IPS-NIHi7 (cell line): Measurements from ENCODE around the gene CDPF1.
"Not testable (repeated sequence)": the region's sequence is repeated elsewhere in the genome, so short reads cannot be mapped to it uniquely, and the experiment has no call there.

Experiments used
- DNase-seq: peaks from one replicate; pipeline ENCODE4 v3.0.0; 2012; ENCODE audit warnings: mixed read lengths; ENCODE audit errors: extremely low spot score

The CDPF1 gene

GRCh38 chr22:46224898-46225290 is 25.2 kb downstream of the CDPF1 start:
- no peak for DNase-seq

DNA sequence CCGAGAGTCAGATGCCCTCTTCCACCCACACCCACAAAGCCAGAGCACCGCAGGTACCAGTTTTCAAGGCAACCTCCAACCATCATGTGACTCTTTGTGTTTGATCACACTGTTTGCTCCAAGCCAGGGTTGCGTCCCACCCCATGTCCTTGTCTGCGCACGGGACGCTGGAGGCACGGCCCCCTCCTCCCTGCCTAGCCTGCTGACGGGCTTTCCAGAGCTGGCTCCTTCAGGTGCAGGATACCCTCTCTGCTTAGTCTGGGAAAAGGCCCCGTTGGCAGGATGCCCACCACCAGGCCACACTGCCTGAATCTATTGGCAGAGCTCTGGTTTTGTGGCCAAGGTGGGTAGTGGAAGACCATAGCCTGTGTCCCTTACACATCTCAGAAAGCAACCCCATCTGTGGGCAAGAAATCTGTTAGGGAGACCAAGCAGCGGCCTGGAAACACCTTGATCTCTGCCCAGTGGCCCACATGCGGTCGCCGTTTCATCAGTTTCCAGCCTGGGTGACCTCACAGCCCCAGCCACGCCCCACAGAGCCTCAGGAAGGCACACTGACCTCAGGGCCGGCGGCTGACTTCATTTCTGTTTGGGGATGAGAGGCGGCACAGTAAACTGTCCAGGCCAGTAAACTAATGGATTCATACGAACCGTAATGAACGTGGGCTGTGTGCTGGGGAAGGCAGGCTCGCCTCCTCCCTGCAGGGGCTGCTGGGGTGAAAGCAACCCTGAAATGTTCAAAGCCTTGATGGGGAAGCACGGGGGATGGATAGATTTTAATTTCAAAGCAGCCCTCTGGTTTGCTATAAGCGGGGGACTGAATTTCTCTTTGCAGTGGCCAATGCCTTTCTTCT is 25.8 kb downstream of the CDPF1 start:
- no peak for DNase-seq

GRCh38 chr22:46220921-46221320 is 29.2 kb downstream of the CDPF1 start:
- DNase-seq: no peak

DNA sequence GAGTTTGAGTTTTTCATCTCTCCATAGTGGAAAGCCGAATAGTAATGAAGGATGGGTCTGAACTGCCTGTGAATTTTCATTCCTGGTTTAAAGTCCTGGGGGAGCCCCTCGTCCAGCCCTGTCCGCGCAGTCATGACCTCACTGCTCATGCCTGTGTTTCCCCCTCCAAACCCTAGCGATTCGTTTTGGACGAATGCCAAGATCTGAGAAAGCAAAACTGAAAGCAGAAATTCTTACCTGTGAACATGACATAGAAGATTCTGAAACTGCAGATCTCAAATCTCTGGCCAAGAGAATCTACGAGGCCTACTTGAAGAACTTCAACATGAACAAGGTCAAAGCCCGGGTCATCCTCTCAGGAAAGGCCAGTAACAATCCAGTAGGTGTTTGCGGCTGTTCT is 30.5 kb downstream of the CDPF1 start:
- DNase-seq: no peak

GRCh38 chr22:46214616-46215015 is 35.5 kb downstream of the CDPF1 start:
- DNase-seq: no peak

- no peak for DNase-seq
Measured at GRCh38 chr22:46214149-46214548, 35.9 kb downstream of the CDPF1 start.

- no peak for DNase-seq
Measured at GRCh38 chr22:46213052-46213451, 37.0 kb downstream of the CDPF1 start.

- no peak for DNase-seq
Measured at GRCh38 chr22:46212195-46212594, 37.9 kb downstream of the CDPF1 start.

DNA sequence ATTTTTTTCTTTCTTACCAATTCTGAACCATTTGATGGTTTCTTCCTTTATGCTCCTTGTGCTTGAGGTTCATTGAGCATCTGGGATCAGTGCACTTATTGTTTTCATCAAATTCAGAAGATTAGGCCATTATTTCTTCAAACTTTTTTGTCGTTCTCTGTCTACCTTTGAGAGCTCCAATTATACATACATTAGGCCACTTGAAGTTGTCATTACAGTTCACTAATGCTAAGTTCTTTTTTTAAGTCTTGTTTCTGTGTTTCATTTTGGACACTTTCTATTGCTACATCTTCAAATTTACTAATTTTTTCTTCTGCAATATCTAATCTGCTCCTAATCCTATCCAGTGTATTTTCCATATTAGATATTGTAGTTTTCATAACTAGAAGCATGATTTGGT is 40.8 kb downstream of the CDPF1 start:
- no peak for DNase-seq

DNA sequence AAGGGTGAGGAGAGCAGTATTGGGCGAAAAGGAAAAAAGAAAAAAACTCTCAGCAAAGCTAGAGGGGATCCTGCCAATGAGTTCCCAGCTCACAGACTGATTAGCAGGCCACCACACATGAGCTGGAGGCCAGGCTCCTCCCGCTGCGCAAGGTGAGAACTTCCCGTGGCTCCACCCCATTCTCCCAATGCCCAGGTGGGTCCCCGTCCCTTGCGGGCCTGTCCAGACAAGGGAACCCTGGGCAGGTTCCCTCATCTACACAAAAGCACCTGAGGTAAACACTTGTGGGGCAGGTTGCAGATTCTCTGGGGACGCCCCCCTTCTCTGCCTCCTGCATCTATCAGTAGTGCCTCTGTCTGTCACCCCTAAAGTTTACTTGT is 46.5 kb downstream of the CDPF1 start:
- no peak for DNase-seq

DNA sequence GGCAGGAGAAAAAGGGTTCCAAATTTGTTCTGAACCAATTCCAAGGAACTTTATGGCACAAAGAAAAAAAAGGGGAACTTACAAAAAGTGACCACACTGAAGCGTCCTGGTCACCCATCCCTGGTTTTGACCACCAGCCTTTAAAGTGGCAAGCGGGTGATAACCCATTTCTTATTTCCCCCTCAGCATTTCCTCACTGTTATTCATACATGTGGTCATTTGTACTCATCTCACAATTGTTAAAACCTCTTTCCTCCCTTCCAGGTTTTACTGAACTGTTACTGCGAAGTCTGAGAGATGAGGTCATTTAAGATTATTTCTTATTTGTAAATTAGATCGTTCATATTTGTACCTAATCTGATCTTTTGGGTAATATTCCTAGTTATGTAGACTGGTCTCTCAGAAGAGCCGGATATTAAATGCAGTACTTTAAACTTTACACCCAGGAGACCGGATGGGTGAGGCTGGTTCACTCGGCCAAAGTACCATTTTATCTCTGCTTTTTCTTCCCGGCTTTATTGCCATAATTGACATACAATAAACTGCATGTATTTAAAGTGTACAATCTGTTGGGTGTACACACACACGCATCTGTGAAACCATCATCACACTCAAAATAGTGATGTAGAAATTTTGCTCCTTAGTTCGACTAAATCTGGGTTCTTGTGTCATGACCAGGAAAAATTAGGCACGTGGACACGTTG is 47.0 kb downstream of the CDPF1 start:
- no peak for DNase-seq

GRCh38 chr22:46201059-46201757 is 48.9 kb downstream of the CDPF1 start:
- peak; percentile 82 for DNase-seq

- not testable (repeated sequence) for DNase-seq
Measured at GRCh38 chr22:46198806-46199205, 51.3 kb downstream of the CDPF1 start.

DNA sequence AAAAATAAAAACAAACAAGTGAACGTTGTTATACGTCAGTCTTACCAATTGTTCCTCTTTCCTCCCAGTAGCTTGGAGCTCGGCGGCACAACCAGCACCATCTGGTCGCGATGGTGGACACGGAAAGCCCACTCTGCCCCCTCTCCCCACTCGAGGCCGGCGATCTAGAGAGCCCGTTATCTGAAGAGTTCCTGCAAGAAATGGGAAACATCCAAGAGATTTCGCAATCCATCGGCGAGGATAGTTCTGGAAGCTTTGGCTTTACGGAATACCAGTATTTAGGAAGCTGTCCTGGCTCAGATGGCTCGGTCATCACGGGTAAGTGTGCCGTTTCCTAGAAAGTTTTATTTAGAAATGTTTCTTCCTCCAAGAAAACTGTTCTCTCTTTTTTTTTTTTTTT is 51.8 kb downstream of the CDPF1 start:
- no peak for DNase-seq

DNA sequence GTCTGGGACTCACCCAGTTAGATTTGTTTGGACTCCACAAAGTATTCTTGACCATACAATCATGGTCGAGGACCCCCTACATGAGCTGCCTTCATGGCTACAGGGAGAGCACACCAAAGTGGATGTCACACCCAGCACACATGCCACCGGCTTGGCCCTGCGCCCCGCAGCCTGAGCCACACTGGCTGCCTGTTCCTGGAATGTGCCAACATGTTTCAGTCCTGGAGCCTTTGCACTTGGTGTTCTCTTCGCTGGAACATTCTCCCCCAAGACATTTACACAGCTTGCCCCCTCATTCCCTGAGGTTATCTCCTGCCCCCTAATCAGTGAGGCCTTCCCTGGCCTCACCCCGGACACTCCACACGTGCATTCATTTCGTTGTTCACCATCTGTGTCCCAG is 53.8 kb downstream of the CDPF1 start:
- DNase-seq: no peak

- DNase-seq: no peak
Measured at GRCh38 chr22:46195487-46196165, 54.5 kb downstream of the CDPF1 start.
